HCT116 (cell line): Measurements from ENCODE around the gene FCF1. TPM values are rescaled to one million over a fixed set of nuclear protein-coding genes. Genes with fewer than 3 reads are reported as not detected.

Experiments
- ATAC-seq: fragments of 200-7000 bp; cut with Tn5 transposase; 2 replicates; pipeline ENCODE4 v1.9.1; 2020; ENCODE audit warnings: mild to moderate bottlenecking, moderate library complexity
- BruUV-seq: library from RNA; stranded (reverse); fragments of 400-500 nt; replicated peaks from 2 replicates; lab custom pipeline; 2021; lab: Mats Ljungman, UMichigan
- CTCF ChIA-PET: fragments of 300-600 bp; sonication (Branson Sonifier 250); formaldehyde crosslinking; loops from one replicate; lab custom pipeline; 2021; ENCODE audit warnings: antibody characterized with exemption; lab: Charles Lee
- POLR2A ChIA-PET: fragments of 300-600, 350-600 bp; sonication (Branson Sonifier 250); formaldehyde crosslinking; loops from one replicate; lab custom pipeline; 2021; ENCODE audit warnings: antibody characterized with exemption; lab: Charles Lee
- RAD21 ChIA-PET, 2 experiments: fragments of 300-600 bp; sonication (Branson Sonifier 250); formaldehyde crosslinking; loops; one replicate each; lab custom pipeline; 2023; ENCODE audit warnings: low total read pairs in 2 of 2; ENCODE audit not compliant: uncharacterized antibody in 2 of 2, unreplicated experiment in 2 of 2, low non-redundant PET in 1 of 2; lab: Charles Lee
- DNase-seq: peaks from one replicate; pipeline ENCODE4 v3.0.0-alpha.2; 2010; ENCODE audit warnings: low read depth, low spot score
- H2AFZ ChIP-seq: fragments of 200-600 bp; shearing (Covaris generic), sonication (generic); 2 replicates; pipeline ENCODE4 v1.6.1; 2017; ENCODE audit warnings: low read depth, mixed run types, mixed read lengths, antibody characterized with exemption, low read length; ENCODE audit not compliant: poor library complexity, severe bottlenecking
- H3K27ac ChIP-seq: 2 replicates; pipeline ENCODE4 v1.5.1; 2012; ENCODE audit warnings: low read depth, low read length
- H3K27me3 ChIP-seq: fragments of 200-600 bp; sonication (generic); 2 replicates; pipeline ENCODE4 v1.6.1; 2016; ENCODE audit warnings: mixed run types, low read length, mixed read lengths; ENCODE audit not compliant: insufficient read depth
- H3K36me3 ChIP-seq, 2 experiments: fragments of 200-500 bp in 1 of 2; fragments of 200-600 bp in 1 of 2; sonication (Bioruptor generic) in 1 of 2; sonication (generic) in 1 of 2; 2 replicates each; pipeline versions ENCODE4 v1.5.1 to v1.6.1; 2014 to 2016; ENCODE audit warnings: low read length in 2 of 2, inconsistent platforms in 1 of 2, mixed read lengths in 1 of 2, mixed run types in 1 of 2; ENCODE audit not compliant: insufficient read depth in 2 of 2, control insufficient read depth in 1 of 2
- H3K4me1 ChIP-seq, 2 experiments: fragments of 200-600 bp in 1 of 2; sonication (generic) in 1 of 2; 2 replicates each; pipeline versions ENCODE4 v1.5.1 to v1.6.1; 2012 to 2017; ENCODE audit warnings: low read length in 2 of 2, inconsistent platforms in 1 of 2, mild to moderate bottlenecking in 1 of 2, mixed read lengths in 1 of 2, mixed run types in 1 of 2, moderate library complexity in 1 of 2; ENCODE audit not compliant: insufficient read depth in 2 of 2, control insufficient read depth in 1 of 2
- H3K4me2 ChIP-seq: fragments of 200-600 bp; sonication (generic); 2 replicates; pipeline ENCODE4 v1.6.1; 2017; ENCODE audit warnings: mixed run types, low read length, mixed read lengths
- H3K4me3 ChIP-seq, 2 experiments: fragments of 200-600 bp in 1 of 2; sonication (generic) in 1 of 2; replicated peaks in 1 of 2; 2 replicates each; pipeline ENCODE4 v1.5.1; 2011 to 2016; ENCODE audit warnings: low read length in 2 of 2, control low read depth in 1 of 2, low read depth in 1 of 2, mild to moderate bottlenecking in 1 of 2, mixed read lengths in 1 of 2, mixed run types in 1 of 2
- H3K79me2 ChIP-seq: fragments of 200-600 bp; sonication (generic); 2 replicates; pipeline ENCODE4 v1.6.1; 2017; ENCODE audit warnings: mild to moderate bottlenecking, mixed run types, low read length, moderate library complexity, mixed read lengths; ENCODE audit not compliant: insufficient read depth
- H3K9ac ChIP-seq: fragments of 200-600 bp; sonication (generic); 2 replicates; pipeline ENCODE4 v1.6.1; 2016; ENCODE audit warnings: low read length, mixed read lengths
- H3K9me2 ChIP-seq: fragments of 200-600 bp; sonication (generic), shearing (Covaris generic); 2 replicates; pipeline ENCODE4 v1.6.1; 2017; ENCODE audit warnings: mixed run types, mild to moderate bottlenecking, moderate library complexity; ENCODE audit not compliant: insufficient read depth
- H3K9me3 ChIP-seq, 2 experiments: fragments of 200-500 bp in 1 of 2; fragments of 200-600 bp in 1 of 2; sonication (Bioruptor generic) in 1 of 2; sonication (generic) in 1 of 2; 2 replicates each; pipeline ENCODE4 v1.6.1; 2014 to 2017; ENCODE audit warnings: low read length in 2 of 2, mixed read lengths in 2 of 2, inconsistent platforms in 1 of 2, low read depth in 1 of 2, mild to moderate bottlenecking in 1 of 2, mixed run types in 1 of 2, moderate library complexity in 1 of 2; ENCODE audit not compliant: control insufficient read depth in 1 of 2, insufficient read depth in 1 of 2
- H4K20me1 ChIP-seq: fragments of 200-600 bp; sonication (generic), shearing (Covaris generic); 2 replicates; pipeline ENCODE4 v1.6.1; 2017; ENCODE audit warnings: mixed run types, mild to moderate bottlenecking, moderate library complexity; ENCODE audit not compliant: insufficient read depth
- CBX3 ChIP-seq: IDR thresholded peaks from 2 replicates; pipeline ENCODE4 v1.6.1; 2012; ENCODE audit warnings: low read depth
- CEBPB ChIP-seq: IDR thresholded peaks from 2 replicates; pipeline ENCODE4 v1.6.1; 2012; ENCODE audit warnings: low read depth
- EGR1 ChIP-seq: IDR thresholded peaks from 2 replicates; pipeline ENCODE4 v1.6.1; 2012; ENCODE audit warnings: low read depth
- ELF1 ChIP-seq: IDR thresholded peaks from 2 replicates; pipeline ENCODE4 v1.6.1; 2012; ENCODE audit warnings: low read depth, borderline replicate concordance
- EZH2 ChIP-seq: fragments of 200-600 bp; sonication (generic); IDR thresholded peaks from 2 replicates; pipeline ENCODE4 v1.6.1; 2017; ENCODE audit warnings: antibody characterized with exemption, mixed run types
- EZH2phosphoT487 ChIP-seq: fragments of 200-600 bp; IDR thresholded peaks from 2 replicates; pipeline ENCODE4 v1.6.1; 2018; ENCODE audit warnings: antibody characterized with exemption, borderline replicate concordance
- FOSL1 ChIP-seq: IDR thresholded peaks from 2 replicates; pipeline ENCODE4 v1.6.1; 2012; ENCODE audit warnings: low read depth
- POLR2A ChIP-seq: IDR thresholded peaks from 2 replicates; pipeline ENCODE4 v1.7.0; 2011; ENCODE audit warnings: borderline replicate concordance; ENCODE audit not compliant: insufficient read depth, insufficient read length; ENCODE audit errors: extremely low read depth
- POLR2AphosphoS5 ChIP-seq: IDR thresholded peaks from 2 replicates; pipeline ENCODE4 v1.6.1; 2011; ENCODE audit warnings: mild to moderate bottlenecking, low read depth, low read length, moderate library complexity
- RAD21 ChIP-seq: IDR thresholded peaks from 2 replicates; pipeline ENCODE4 v1.6.1; 2012; ENCODE audit warnings: low read depth, mild to moderate bottlenecking
- SRF ChIP-seq: IDR thresholded peaks from 2 replicates; pipeline ENCODE4 v1.6.1; 2012; ENCODE audit warnings: low read depth
- YY1 ChIP-seq: IDR thresholded peaks from 2 replicates; pipeline ENCODE4 v1.6.1; 2011; ENCODE audit warnings: low read length, low read depth, moderate library complexity, mild to moderate bottlenecking; ENCODE audit not compliant: insufficient replicate concordance; ENCODE audit errors: extremely low read depth
- ZFX ChIP-seq: fragments of 450-650 bp; IDR thresholded peaks from 2 replicates; pipeline ENCODE4 v1.6.1; 2017
- ZNF274 ChIP-seq: fragments of 200-500 bp; sonication (Bioruptor generic); IDR thresholded peaks from 2 replicates; pipeline ENCODE4 v1.6.1; 2014; ENCODE audit warnings: mild to moderate bottlenecking, low read depth, low read length, inconsistent platforms
- intact Hi-C: fragments of 100-400 bp; cut with micrococcal nuclease; formaldehyde crosslinking; loops from 2 replicates; pipeline ENCODE4 v1.10.0; 2022
- total RNA-seq: library from RNA; stranded (reverse); gene quantifications from one replicate; pipeline ENCODE4 v1.2.1, GENCODE V29; 2021; ENCODE audit not compliant: unreplicated experiment
- TF ChIP-seq, protein P1 (sequence below): IDR thresholded peaks from 2 replicates; pipeline ENCODE4 v1.6.1; 2012
- TF ChIP-seq, protein P2 (sequence below): IDR thresholded peaks from 2 replicates; pipeline ENCODE4 v1.6.1; 2011; ENCODE audit warnings: mild to moderate bottlenecking, low read length, moderate library complexity; ENCODE audit not compliant: insufficient replicate concordance; ENCODE audit errors: extremely low read depth
- TF ChIP-seq, protein P3 (sequence below), 3 experiments: fragments of 200-600 bp in 1 of 3; sonication (generic) in 1 of 3; IDR thresholded peaks in 2 of 3; conservative IDR thresholded peaks in 1 of 3; 2 replicates each; pipeline ENCODE4 v1.5.1; 2012 to 2017; ENCODE audit warnings: low read depth in 2 of 3, low read length in 2 of 3, antibody characterized with exemption in 1 of 3, borderline replicate concordance in 1 of 3, control low read depth in 1 of 3, mild to moderate bottlenecking in 1 of 3, mixed read lengths in 1 of 3, mixed run types in 1 of 3, moderate library complexity in 1 of 3; ENCODE audit not compliant: insufficient read depth in 1 of 3

Gene FCF1
- total RNA-seq, 1 experiment from 2014 or later, result 69.0 TPM

DNA sequence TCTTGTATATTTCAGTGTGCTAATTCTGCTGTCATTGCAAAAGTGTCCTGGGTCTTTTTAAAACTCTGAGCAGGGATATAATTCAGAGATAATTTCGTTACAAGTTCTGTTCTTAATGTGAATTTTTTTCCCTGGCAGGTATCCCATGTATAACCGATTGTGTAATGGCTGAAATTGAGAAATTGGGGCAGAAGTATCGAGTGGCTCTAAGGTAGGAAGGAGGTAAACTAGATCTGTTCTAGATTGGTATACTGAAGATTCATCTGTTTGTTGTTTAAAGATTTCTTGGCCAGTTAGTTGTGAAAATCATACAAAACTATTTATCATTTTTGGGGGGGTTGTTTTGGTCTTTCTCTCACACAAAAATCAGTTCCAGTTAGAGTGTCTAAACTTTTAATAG is 10.2 kb downstream of the FCF1 start:
- H3K4me3 ChIP-seq, result no peak overlapping the region
- H3K4me2 ChIP-seq, result no peak overlapping the region
- H2AFZ ChIP-seq, result no peak overlapping the region
- no peaks in the 10 kb centered on the region for H4K20me1 ChIP-seq
- H3K4me1 ChIP-seq, result no peaks in the 10 kb centered on the region
- intact Hi-C loops, result no loop called here
- POLR2A ChIA-PET, result no interaction called here
- BruUV-seq, result no TSS peak
- no peak overlapping the region for H3K9ac ChIP-seq
- H3K9me3 ChIP-seq, result no peaks in the 10 kb centered on the region
- no peak overlapping the region for H3K27ac ChIP-seq
- H3K9me2 ChIP-seq, result no peaks in the 10 kb centered on the region
- H3K79me2 ChIP-seq, result no peaks in the 10 kb centered on the region
- TF ChIP-seq YY1, result no peak
- TF ChIP-seq EGR1, result no peak
- no peak for TF ChIP-seq CEBPB
- TF ChIP-seq, protein P1, sequence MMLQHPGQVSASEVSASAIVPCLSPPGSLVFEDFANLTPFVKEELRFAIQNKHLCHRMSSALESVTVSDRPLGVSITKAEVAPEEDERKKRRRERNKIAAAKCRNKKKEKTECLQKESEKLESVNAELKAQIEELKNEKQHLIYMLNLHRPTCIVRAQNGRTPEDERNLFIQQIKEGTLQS, result no peak
- TF ChIP-seq SRF, result no peak
- TF ChIP-seq POLR2A, result no peak
- TF ChIP-seq, protein P2, sequence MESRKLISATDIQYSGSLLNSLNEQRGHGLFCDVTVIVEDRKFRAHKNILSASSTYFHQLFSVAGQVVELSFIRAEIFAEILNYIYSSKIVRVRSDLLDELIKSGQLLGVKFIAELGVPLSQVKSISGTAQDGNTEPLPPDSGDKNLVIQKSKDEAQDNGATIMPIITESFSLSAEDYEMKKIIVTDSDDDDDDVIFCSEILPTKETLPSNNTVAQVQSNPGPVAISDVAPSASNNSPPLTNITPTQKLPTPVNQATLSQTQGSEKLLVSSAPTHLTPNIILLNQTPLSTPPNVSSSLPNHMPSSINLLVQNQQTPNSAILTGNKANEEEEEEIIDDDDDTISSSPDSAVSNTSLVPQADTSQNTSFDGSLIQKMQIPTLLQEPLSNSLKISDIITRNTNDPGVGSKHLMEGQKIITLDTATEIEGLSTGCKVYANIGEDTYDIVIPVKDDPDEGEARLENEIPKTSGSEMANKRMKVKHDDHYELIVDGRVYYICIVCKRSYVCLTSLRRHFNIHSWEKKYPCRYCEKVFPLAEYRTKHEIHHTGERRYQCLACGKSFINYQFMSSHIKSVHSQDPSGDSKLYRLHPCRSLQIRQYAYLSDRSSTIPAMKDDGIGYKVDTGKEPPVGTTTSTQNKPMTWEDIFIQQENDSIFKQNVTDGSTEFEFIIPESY, result no peak
- TF ChIP-seq CBX3, result no peak
- TF ChIP-seq ZNF274, result no peak
- TF ChIP-seq FOSL1, result no peak
- TF ChIP-seq RAD21, result no peak
- TF ChIP-seq, protein P3, sequence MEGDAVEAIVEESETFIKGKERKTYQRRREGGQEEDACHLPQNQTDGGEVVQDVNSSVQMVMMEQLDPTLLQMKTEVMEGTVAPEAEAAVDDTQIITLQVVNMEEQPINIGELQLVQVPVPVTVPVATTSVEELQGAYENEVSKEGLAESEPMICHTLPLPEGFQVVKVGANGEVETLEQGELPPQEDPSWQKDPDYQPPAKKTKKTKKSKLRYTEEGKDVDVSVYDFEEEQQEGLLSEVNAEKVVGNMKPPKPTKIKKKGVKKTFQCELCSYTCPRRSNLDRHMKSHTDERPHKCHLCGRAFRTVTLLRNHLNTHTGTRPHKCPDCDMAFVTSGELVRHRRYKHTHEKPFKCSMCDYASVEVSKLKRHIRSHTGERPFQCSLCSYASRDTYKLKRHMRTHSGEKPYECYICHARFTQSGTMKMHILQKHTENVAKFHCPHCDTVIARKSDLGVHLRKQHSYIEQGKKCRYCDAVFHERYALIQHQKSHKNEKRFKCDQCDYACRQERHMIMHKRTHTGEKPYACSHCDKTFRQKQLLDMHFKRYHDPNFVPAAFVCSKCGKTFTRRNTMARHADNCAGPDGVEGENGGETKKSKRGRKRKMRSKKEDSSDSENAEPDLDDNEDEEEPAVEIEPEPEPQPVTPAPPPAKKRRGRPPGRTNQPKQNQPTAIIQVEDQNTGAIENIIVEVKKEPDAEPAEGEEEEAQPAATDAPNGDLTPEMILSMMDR (IDR thresholded peaks at IDR 0.05 in 2 of 3, conservative IDR thresholded peaks at IDR 0.05 in 1 of 3; ENCODE audit: borderline replicate concordance in 1 of 3, insufficient read depth in 1 of 3, low read depth in 2 of 3, low read length in 2 of 3), result no peak
- TF ChIP-seq POLR2AphosphoS5, result no peak
- TF ChIP-seq ZFX, result no peak
- TF ChIP-seq EZH2, result no peak
- no peak for TF ChIP-seq ELF1
- no peak for TF ChIP-seq EZH2phosphoT487
- TF ChIP-seq, all 23 proteins: peak for 0
- CTCF ChIA-PET, result no interaction called here
- no peak for DNase-seq
- H3K36me3 ChIP-seq, result peaks cover 12 to 16% of the 10 kb centered on the region in 2 experiments; a peak in 2 of 4 replicates
- no peak for ATAC-seq
- H3K27me3 ChIP-seq, result no peaks in the 10 kb centered on the region
- RAD21 ChIA-PET, result no interaction called here
